Measurements from ENCODE around the gene ITPRIP.

DNA sequence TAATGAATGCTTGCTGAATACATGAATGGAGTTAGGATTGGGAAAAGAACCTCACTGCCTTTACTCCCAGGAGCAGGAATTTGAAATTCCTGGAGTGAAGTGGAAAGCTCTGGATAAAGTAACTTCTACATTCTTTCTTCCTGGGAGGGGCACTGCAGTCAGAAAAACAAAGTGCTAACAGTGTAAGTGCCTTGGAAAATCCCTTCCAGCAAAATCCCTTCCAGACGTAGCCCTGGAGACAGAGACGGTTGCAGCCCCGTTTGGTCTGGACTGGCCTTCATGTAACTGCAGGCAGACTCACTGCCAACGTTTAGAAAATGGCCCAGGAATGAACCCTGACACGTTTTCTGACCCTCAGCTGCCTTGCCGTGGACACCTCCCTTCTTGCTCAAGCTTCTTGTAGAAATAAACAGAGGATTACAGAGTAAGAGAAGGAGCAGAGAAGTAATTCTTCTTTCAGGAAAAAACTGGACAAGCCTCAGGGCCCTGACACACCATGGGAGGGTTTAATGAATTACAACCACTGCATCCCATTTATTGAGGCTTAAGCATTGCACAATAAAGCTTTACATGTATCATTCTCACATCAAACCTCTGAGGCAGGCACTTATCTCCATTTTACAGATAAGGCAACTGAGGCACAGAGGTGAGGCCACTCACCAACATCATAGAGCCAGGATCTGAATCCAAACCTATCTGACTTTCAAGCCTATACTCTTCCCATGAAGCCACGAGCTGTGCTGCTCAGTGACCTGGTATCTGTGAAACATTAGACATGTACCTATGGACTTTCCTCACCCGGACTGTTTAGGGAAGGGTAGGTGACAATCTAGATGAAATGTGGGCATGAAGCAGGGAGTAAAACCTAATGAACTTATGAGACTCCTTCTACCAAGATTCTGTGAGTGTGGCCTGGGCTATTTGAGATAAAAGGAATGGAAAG is 7.8 kb downstream of the ITPRIP start:
- TF ChIP-seq, protein P1, sequence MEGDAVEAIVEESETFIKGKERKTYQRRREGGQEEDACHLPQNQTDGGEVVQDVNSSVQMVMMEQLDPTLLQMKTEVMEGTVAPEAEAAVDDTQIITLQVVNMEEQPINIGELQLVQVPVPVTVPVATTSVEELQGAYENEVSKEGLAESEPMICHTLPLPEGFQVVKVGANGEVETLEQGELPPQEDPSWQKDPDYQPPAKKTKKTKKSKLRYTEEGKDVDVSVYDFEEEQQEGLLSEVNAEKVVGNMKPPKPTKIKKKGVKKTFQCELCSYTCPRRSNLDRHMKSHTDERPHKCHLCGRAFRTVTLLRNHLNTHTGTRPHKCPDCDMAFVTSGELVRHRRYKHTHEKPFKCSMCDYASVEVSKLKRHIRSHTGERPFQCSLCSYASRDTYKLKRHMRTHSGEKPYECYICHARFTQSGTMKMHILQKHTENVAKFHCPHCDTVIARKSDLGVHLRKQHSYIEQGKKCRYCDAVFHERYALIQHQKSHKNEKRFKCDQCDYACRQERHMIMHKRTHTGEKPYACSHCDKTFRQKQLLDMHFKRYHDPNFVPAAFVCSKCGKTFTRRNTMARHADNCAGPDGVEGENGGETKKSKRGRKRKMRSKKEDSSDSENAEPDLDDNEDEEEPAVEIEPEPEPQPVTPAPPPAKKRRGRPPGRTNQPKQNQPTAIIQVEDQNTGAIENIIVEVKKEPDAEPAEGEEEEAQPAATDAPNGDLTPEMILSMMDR (optimal IDR thresholded peaks at IDR 0.05 in 1 of 3, IDR thresholded peaks at IDR 0.05 in 1 of 3, conservative IDR thresholded peaks at IDR 0.05 in 1 of 3; ENCODE audit: extremely low read depth in 1 of 3, insufficient read depth in 2 of 3, low read length in 3 of 3), result no peak
- no peak for TF ChIP-seq EZH2 (IDR thresholded peaks at IDR 0.05; ENCODE audit: low read length)
